Measurements from ENCODE around the gene CPA2.
A peak's percentile ranks its signal among the peaks of the same experiment; 100 is the strongest.
"Not testable (repeated sequence)": the region's sequence is repeated elsewhere in the genome, so short reads cannot be mapped to it uniquely, and the experiment has no call there.

CPA2 gene

GRCh38 chr7:130266258-130266960 lies at the start of gene CPA2:
Gene CPA2, plus strand, starts transcription at chr7:130266863. Its CDS starts 19 bp downstream, at chr7:130266882.
- no peak for DNase-seq

- DNase-seq, result no peak
These were observed 47.6 kb upstream of the CPA2 start for GRCh38 chr7:130218806-130219620.

- no peak for DNase-seq
These were observed 46.8 kb upstream of the CPA2 start for GRCh38 chr7:130219871-130220270.

GRCh38 chr7:130221746-130222145 lies 44.9 kb upstream of the CPA2 start:
- no peak for DNase-seq

GRCh38 chr7:130223646-130224045 lies 43.0 kb upstream of the CPA2 start:
- DNase-seq, result no peak

- DNase-seq, result no peak
These were observed 42.5 kb upstream of the CPA2 start for GRCh38 chr7:130224210-130224609.

- not testable (repeated sequence) for DNase-seq
These were observed 41.7 kb upstream of the CPA2 start for GRCh38 chr7:130224923-130225322.

DNA sequence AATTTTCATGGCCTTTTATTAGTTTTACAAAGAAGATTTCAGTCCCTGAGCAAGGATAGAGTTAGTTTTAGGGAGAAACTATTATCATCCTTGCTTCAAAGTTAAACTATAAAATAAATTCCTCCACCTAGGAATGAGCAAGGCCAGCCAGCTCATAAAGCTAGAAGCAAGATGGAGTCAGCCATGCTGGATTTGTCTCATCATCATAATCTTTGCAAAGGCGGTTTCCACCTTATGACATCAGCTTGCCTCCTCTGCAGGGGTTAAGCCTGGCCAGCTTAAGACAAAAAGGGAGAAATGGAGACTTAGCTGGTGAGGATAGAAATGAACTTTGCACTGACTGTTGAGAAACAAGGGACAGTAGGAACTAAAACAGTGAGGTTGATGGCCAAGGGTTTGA lies 40.3 kb upstream of the CPA2 start:
- DNase-seq, result no peak

DNA sequence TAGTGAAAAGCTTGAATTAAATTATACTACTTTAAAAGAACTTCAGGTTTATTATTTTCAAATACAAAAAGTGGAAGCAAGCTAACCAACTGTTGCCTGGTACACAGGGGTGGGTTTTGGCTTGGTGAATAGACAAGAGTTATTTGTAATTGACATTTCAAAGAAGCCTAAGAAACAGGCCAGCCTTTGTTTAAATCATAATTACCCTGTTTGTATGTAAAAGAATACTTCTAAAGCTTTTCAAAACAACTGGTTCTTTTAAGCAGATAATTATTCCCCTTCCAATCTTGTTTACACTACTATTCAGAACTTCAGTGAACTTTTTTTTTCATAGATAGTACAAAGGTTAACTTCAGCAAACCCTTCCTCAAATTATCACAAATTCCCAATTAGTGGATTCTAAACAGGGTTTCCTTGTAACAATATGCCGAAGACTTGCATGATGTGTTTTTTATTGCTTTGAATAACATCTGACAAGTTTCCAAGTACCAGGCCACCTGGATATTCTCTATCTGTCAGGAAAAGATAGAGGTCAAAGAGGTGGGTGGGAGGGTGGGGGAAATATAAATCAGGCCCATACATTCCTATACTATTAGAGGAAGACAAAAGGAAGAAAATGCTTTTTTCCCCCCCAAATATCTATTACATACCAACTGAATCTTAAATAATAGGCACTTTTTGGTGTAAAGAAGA lies 38.6 kb upstream of the CPA2 start:
- DNase-seq, result peak in 5 of 56 donors; percentile 3 to 38 (median 15)

DNA sequence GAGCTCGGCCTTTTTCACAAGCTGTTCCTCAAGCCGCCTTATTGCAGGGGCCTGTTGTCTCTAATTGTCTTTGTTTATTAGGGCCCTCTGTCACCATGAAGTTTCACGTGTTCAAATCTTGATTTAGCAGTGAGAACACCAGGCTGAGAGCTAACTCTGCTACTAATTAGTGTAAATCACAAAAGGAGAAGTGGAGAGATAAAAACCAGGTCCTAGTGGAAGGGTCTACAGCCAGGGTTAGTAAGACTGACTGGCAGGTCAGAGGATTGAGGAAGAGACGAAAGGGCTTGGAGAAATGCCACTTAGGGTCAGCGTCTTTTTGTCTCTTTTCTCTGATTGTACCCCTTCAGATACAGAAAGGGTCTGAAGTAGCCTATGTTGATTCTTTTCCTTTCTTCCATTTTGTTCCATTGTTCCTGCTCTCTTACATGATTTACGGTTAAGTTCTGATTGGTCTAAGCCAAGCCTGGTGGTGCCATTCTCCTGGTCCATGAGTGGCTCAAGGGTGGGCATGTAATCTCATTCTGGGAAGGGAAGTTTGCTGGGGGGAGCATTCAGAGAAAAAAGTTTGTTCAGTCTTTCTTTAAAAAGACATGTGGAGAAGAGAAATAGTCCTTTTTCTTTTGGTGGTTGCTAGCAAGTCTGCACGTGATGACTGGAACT lies 37.7 kb upstream of the CPA2 start:
- peak in 1 of 56 donors; percentile 9 for DNase-seq

DNA sequence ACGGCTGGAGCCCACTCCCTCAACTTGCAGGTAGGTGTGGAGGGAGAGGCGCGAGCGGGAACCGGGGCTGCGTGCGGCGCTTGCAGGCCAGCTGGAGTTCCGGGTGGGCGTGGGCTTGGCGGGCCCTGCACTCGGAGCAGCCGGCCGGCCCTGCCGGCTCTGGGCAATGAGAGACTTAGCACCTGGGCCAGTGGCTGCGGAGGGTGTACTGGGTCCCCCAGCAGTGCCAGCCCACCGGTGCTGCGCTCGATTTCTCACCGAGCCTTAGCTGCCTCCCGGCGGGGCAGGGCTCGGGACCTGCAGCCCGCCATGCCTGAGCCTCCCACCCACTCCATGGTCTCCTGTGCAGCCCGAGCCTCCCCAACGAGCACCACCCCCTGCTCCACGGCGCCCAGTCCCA lies 36.7 kb upstream of the CPA2 start:
- not testable (repeated sequence) for DNase-seq

- DNase-seq, result peak in 5 of 56 donors; percentile 1 to 18 (median 6)
These were observed 34.9 kb upstream of the CPA2 start for GRCh38 chr7:130231792-130232191.

GRCh38 chr7:130232209-130232608 lies 34.5 kb upstream of the CPA2 start:
- DNase-seq, result no peak

DNA sequence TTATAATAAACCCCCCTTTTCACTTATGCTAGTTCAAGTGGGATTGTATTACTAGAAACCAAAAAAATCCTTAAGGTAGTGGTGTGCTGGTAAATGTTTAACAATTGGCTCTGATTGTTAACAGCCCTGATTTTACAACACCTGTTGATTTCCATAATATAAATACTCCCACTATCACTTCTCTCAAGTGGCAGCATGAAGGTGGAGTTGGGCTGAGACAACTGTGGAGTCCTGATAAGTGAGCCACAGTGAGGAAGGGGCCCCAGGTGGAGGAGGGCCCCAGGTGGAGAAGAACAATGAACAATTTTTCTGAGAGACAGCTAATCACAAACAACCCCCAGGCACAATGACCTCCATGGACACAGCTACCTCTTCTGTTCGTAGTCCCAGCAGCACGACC lies 32.6 kb upstream of the CPA2 start:
- DNase-seq, result no peak

DNA sequence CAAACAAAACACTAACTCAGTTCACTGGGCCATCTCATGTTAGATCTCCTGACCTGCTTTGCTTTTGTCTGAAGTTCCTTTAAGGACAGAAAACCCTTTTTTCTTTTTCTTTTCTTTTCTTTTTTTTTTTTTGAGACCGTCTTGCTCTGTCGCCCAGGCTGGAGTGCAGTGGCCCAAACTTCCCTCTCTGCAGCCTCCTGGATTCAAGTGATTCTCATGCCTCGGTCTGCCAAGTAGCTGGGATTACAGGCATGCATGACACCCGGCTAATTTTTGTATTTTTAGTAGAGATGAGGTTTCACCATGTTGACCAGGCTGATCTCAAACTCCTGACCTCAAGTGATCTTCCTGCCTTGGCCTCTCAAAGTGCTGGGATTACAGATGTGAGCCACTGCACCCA lies 30.3 kb upstream of the CPA2 start:
- DNase-seq, result not testable (repeated sequence)

DNA sequence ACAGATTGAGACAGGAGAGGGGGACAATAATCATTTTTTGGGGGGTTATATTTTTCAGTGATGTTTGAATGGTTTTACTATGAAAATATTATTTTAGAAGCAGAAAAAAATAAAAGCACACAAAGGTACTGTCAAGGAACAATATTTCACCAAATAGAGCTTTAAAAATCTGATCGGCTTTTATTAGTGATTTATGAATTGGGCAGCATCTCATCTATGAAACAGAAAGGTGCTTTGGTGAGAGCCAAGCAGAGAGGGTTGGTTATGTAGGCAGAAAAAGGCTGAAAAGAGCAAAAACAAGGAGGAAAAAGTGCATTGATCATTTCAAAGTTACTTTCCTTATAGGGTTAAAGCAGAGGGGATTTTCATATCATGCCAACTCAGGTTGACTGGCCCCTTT lies 26.4 kb upstream of the CPA2 start:
- DNase-seq, result no peak

DNA sequence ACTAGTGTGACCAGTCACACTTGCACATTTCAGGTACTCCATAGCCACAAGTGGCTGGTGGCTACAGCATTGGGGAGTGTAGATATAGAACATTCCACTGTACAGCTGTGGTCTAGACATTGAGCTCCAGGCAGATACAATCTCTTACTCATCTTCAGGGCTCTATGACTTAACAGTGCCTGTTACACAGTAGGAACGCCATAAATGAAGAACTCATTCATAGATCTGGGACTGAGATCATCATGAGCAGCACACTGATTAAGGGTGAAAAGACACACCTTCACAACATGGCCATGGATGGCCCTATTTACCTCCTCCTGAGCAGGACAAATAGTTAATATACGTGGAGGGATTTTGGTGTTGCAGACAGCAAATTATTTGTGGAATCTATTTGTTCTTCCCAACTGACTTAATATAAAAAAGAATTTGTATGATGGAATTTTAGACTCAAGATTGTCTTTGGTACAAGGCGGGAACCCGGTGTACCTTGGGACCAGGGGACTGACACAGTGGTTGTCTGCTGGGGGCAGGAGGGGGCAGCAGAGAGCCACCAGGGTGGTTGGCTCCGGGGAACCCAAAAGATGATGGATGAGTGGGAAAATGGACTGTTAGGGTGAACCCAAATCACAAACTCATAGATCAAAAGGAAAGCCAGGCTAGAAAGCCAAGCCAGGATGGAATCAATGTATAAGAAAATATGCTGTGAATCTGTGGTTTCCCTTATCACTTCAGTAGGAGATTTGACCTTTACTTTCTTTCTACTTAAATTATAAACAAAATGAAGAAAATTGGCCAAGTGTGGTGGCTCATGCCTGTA lies 24.3 kb upstream of the CPA2 start:
- peak in 30 of 56 donors; percentile 1 to 72 (median 20) for DNase-seq

DNA sequence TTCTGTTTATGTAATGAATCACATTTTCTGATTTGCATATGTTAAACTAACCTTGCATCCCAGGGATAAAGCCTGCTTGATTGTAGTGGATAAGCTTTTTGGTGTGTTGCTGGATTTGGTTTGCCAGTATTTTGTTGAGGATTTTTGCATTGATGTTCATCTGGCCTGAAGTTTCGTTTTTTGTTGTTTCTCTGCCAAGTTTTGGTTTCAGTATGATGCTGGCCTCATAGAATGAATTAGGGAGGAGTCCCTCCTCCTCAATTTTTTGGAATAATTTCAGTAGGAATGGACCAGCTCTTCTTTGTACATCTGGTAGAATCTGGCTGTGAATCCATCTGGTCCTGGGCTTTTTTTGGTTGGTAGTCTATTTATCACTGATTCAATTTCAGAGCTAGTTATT lies 23.2 kb upstream of the CPA2 start:
- DNase-seq, result not testable (repeated sequence)

- DNase-seq, result not testable (repeated sequence)
These were observed 20.2 kb upstream of the CPA2 start for GRCh38 chr7:130246491-130246890.

DNA sequence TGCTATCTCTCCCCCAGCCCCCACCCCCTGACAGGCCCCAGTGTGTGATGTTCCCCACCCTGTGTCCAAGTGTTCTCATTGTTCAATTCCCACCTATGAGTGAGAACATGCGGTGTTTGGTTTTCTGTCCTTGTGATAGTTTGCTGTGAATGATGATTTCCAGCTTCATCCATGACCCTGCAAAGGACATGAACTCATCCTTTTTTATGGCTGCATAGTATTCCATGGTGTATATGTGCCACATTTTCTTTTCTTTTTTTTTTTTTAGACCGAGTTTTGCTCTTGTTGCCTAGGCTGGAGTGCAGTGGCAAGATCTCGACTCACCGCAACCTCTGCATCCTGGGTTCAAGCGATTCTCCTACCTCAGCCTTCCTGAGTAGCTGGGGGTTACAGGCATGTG lies 17.8 kb upstream of the CPA2 start:
- not testable (repeated sequence) for DNase-seq

- not testable (repeated sequence) for DNase-seq
These were observed 17.0 kb upstream of the CPA2 start for GRCh38 chr7:130249626-130250025.

Measured in amygdala (tissue), 56 donors.